MCF 10A (cell line): Measurements from ENCODE around the gene LDLRAD4. TPM values are rescaled to one million over a fixed set of nuclear protein-coding genes. Genes with fewer than 3 reads are reported as not detected.

Experiments
- BruUV-seq: library from RNA; stranded (reverse); fragments of 400-500 nt; replicated peaks from 2 replicates; lab custom pipeline; 2021; lab: Mats Ljungman, UMichigan
- CTCF ChIA-PET: fragments of 300-600 bp; sonication (Branson Sonifier 250); formaldehyde crosslinking; extraction: SDS; loops from one replicate; lab custom pipeline; 2021; ENCODE audit warnings: antibody characterized with exemption, inconsistent platforms; lab: Yijun Ruan, JAX
- POLR2A ChIA-PET: fragments of 300-600, 350-650 bp; sonication (Branson Sonifier 250); formaldehyde crosslinking; extraction: SDS; loops from one replicate; lab custom pipeline; 2020; ENCODE audit warnings: antibody characterized with exemption, inconsistent platforms; lab: Yijun Ruan, JAX
- DNase-seq: peaks from one replicate; pipeline ENCODE4 v3.0.0-alpha.2; 2018; ENCODE audit not compliant: unreplicated experiment
- H3K27ac Mint-ChIP-seq: one replicate; pipeline ENCODE4 v1.8.0; 2022; ENCODE audit warnings: mild to moderate bottlenecking, low read depth, mixed read lengths; ENCODE audit not compliant: unreplicated experiment
- H3K27me3 Mint-ChIP-seq: one replicate; pipeline ENCODE4 v1.8.0; 2022; ENCODE audit warnings: mixed read lengths; ENCODE audit not compliant: insufficient read depth, unreplicated experiment
- H3K36me3 Mint-ChIP-seq: one replicate; pipeline ENCODE4 v1.8.0; 2022; ENCODE audit warnings: mild to moderate bottlenecking, moderate library complexity, mixed read lengths; ENCODE audit not compliant: insufficient read depth, unreplicated experiment
- H3K4me1 Mint-ChIP-seq: one replicate; pipeline ENCODE4 v1.8.0; 2022; ENCODE audit warnings: mixed read lengths; ENCODE audit not compliant: insufficient read depth, unreplicated experiment
- H3K4me3 Mint-ChIP-seq: one replicate; pipeline ENCODE4 v1.8.0; 2022; ENCODE audit warnings: mild to moderate bottlenecking, moderate library complexity, mixed read lengths; ENCODE audit not compliant: unreplicated experiment
- H3K9me3 Mint-ChIP-seq: one replicate; pipeline ENCODE4 v1.8.0; 2022; ENCODE audit warnings: mixed read lengths; ENCODE audit not compliant: unreplicated experiment
- CTCF ChIP-seq: fragments of 200-600 bp; IDR thresholded peaks from one replicate; pipeline ENCODE4 v1.8.0; 2022; ENCODE audit warnings: antibody characterized with exemption, mild to moderate bottlenecking; ENCODE audit not compliant: unreplicated experiment
- intact Hi-C: fragments of 100-400 bp; cut with micrococcal nuclease; formaldehyde crosslinking; loops from 2 replicates; pipeline ENCODE4 v1.14.1; 2022
- total RNA-seq: library from RNA; stranded (reverse); gene quantifications from 2 replicates; pipeline ENCODE4 v1.2.3, GENCODE V29; 2022

LDLRAD4 gene
- total RNA-seq, 1 experiment from 2014 or later, result not detected

GRCh38 chr18:13582178-13582670 is 363.7 kb downstream of the LDLRAD4 start:
- ChIA-PET POLR2A (no interaction called here), CTCF (interaction anchor here (0.7 kb wide), 1 partner anchor 33 kb away, joined by 3 read pairs; no protein-coding TSS in a partner anchor)
- DNase-seq, result no peak
- BruUV-seq, result no TSS peak
- intact Hi-C loops, result no loop called here
- no peaks in the 10 kb centered on the region for H3K4me1 Mint-ChIP-seq
- no peaks in the 10 kb centered on the region for H3K9me3 Mint-ChIP-seq
- H3K36me3 Mint-ChIP-seq, result no peaks in the 10 kb centered on the region
- no peaks in the 10 kb centered on the region for H3K27me3 Mint-ChIP-seq
- H3K4me3 Mint-ChIP-seq, result no peak overlapping the region
- no peak overlapping the region for H3K27ac Mint-ChIP-seq
- TF ChIP-seq CTCF, result no peak

- H3K4me1 Mint-ChIP-seq, result no peaks in the 10 kb centered on the region
- intact Hi-C loops, result no loop called here
These were observed 365.3 kb downstream of the LDLRAD4 start for GRCh38 chr18:13583576-13584550.

GRCh38 chr18:13584825-13585224 is 366.3 kb downstream of the LDLRAD4 start:
- Mint-ChIP-seq H3K27me3 (no peaks in the 10 kb centered on the region), H3K4me3 (no peak overlapping the region), H3K36me3 (no peaks in the 10 kb centered on the region), H3K27ac (no peak overlapping the region), H3K4me1 (no peaks in the 10 kb centered on the region), H3K9me3 (no peaks in the 10 kb centered on the region)
- no TSS peak for BruUV-seq
- intact Hi-C loops, result no loop called here
- no peak for TF ChIP-seq CTCF
- DNase-seq, result no peak
- ChIA-PET POLR2A (no interaction called here), CTCF (no interaction called here)

More at GRCh38 chr18:13583576-13584550, 365.3 kb downstream of the LDLRAD4 start:
- ChIA-PET CTCF (no interaction called here), POLR2A (no interaction called here)
- no peak for TF ChIP-seq CTCF
- H3K27ac Mint-ChIP-seq, result no peak overlapping the region
- no peaks in the 10 kb centered on the region for H3K36me3 Mint-ChIP-seq
- no peaks in the 10 kb centered on the region for H3K27me3 Mint-ChIP-seq
- no peak for DNase-seq
- H3K4me3 Mint-ChIP-seq, result no peak overlapping the region
- H3K9me3 Mint-ChIP-seq, result no peaks in the 10 kb centered on the region
- no TSS peak for BruUV-seq
